Adrenal gland (tissue), 12 donors: ENCODE measurements around the gene KHDC4. TPM values are rescaled to one million over a fixed set of nuclear protein-coding genes. Genes with fewer than 3 reads are reported as not detected.
"Not testable (repeated sequence)": the region's sequence is repeated elsewhere in the genome, so short reads cannot be mapped to it uniquely, and the experiment has no call there.

Source experiments
- DNase-seq, 7 donors: peaks; one replicate each; pipeline ENCODE4 v3.0.0-alpha.2; 2019 to 2020
- H3K27ac ChIP-seq, 5 donors: fragments of 200-600 bp; sonication (generic) in 4 of 5; 1 replicate in 3 of 5; 2 replicates in 2 of 5; pipeline versions ENCODE4 v1.5.1 to v1.8.0; 2016 to 2020; ENCODE audit warnings: mild to moderate bottlenecking in 1 of 5
- H3K27me3 ChIP-seq: fragments of 200-600 bp; 2 replicates; pipeline ENCODE4 v1.8.0; 2021
- H3K36me3 ChIP-seq, 2 donors: fragments of 200-600 bp; replicated peaks in 1 of 2; 1 replicate in 1 of 2; 2 replicates in 1 of 2; pipeline versions ENCODE4 v1.5.1 to v1.8.0; 2018 to 2022
- H3K4me1 ChIP-seq, 2 donors: fragments of 200-600 bp; replicated peaks in 1 of 2; 1 replicate in 1 of 2; 2 replicates in 1 of 2; pipeline versions ENCODE4 v1.5.1 to v1.8.0; 2018 to 2021
- H3K4me3 ChIP-seq, 4 donors: fragments of 200-600 bp; sonication (generic) in 3 of 4; one replicate each; pipeline ENCODE4 v1.5.1; 2016 to 2018
- H3K9me3 ChIP-seq, 3 donors: fragments of 200-600 bp; sonication (generic) in 1 of 3; replicated peaks in 1 of 3; 1 replicate in 2 of 3; 2 replicates in 1 of 3; pipeline versions ENCODE4 v1.5.1 to v1.8.0; 2016 to 2021
- CTCF ChIP-seq, 6 experiments: fragments of 450-650 bp in 4 of 6; fragments of 200-600 bp in 2 of 6; sonication (generic) in 1 of 6; IDR thresholded peaks; 1 replicate in 5 of 6; 2 replicates in 1 of 6; pipeline versions ENCODE4 v1.5.1 to v1.8.0; 2016 to 2021; ENCODE audit warnings: antibody characterized with exemption in 6 of 6, mild to moderate bottlenecking in 2 of 6, moderate library complexity in 1 of 6
- POLR2A ChIP-seq, 2 donors: fragments of 450-650 bp; IDR thresholded peaks; one replicate each; pipeline ENCODE4 v1.6.1; 2017; ENCODE audit warnings: antibody characterized with exemption in 2 of 2, mild to moderate bottlenecking in 2 of 2, moderate library complexity in 1 of 2
- WGBS, 4 donors: extraction: QIAGEN DNeasy Blood & Tissue Kit in 2 of 4; methylation state at CpG; one replicate each; pipeline versions ENCODE4 v1.1.5 to v1.1.7; 2013 to 2017; 5-methylcytosine and 5-hydroxymethylcytosine counted together
- intact Hi-C, 2 donors: fragments of 100-400 bp; cut with DNase I; formaldehyde crosslinking; loops; one replicate each; pipeline versions ENCODE4 v1.14.1 to v1.15.0; 2022 to 2023
- polyA plus RNA-seq, 3 donors: library from polyadenylated mRNA; stranded (reverse); fragments of 200-250 nt in 2 of 3; fragments of 350-450 nt in 1 of 3; fragmentation: Illumina TruSeq in 1 of 3; extraction: RNeasy Lipid Tissue Mini Kit (QIAGEN cat#74804) in 1 of 3; gene quantifications; one replicate each; pipeline ENCODE4 v1.2.3, GENCODE V29; 2013 to 2014
- total RNA-seq, 9 donors: library from RNA; depleted of rRNA in 4 of 9; stranded (reverse); fragments of >200 nt in 4 of 9; fragments of 120-200 nt in 1 of 9; fragmentation: NEBNext Ultra II Directional in 1 of 9; extraction: Animal tissue kit (Norgen Biotek cat#: 25700) in 1 of 9; gene quantifications; one replicate each; pipeline versions ENCODE4 v1.1.0 to v1.2.4, GENCODE V29; 2013 to 2023
- donor health status: healthy with polysubstance abuse.
- donor health status: Bipolar disorder and iron deficiency.
- donor health status: DM: yes; HTN: yes; CAD: no.
- donor health status: DM: no; HTN: no; CAD: no.
- donor health status: DM: no; HTN: no; CAD: no.
- donor health status: DM: yes; HTN: yes; CAD: no.

The KHDC4 gene
- total and polyA plus RNA-seq, 12 donors, result 16.8 to 52.9 (median 38.3) TPM

- Histone ChIP-seq H3K4me1 (peaks cover 4 to 14% of the 10 kb centered on the region in 2 donors), H3K27me3 (no peaks in the 10 kb centered on the region), H3K36me3 (peaks cover 0 to 81% of the 10 kb centered on the region in 2 donors), H3K27ac (no peak overlapping the region), H3K9me3 (no peaks in the 10 kb centered on the region), H3K4me3 (no peak overlapping the region)
- intact Hi-C loops, result no loop called here
- DNase-seq, result no peak
- 89 to 98% (median 95%) methylated on average over 2 of the region's 2 CpGs for WGBS, 4 donors
- TF ChIP-seq CTCF (IDR thresholded peaks at IDR 0.05) (no peak), POLR2A (IDR thresholded peaks at IDR 0.05) (no peak)
Observed at GRCh38 chr1:155899683-155900082, 34.5 kb downstream of the KHDC4 start.

- H3K36me3 ChIP-seq, result peaks cover 0 to 73% of the 10 kb centered on the region in 2 donors
- intact Hi-C loops, result no loop called here
- TF ChIP-seq CTCF (IDR thresholded peaks at IDR 0.05) (no peak), POLR2A (IDR thresholded peaks at IDR 0.05) (no peak)
Observed at GRCh38 chr1:155898888-155899287, 35.3 kb downstream of the KHDC4 start.

GRCh38 chr1:155897746-155898145, 36.5 kb downstream of the KHDC4 start:
- no peak overlapping the region for H3K4me3 ChIP-seq
- intact Hi-C loops, result no loop called here
- no peaks in the 10 kb centered on the region for H3K9me3 ChIP-seq
- H3K4me1 ChIP-seq, result peaks cover 10 to 26% of the 10 kb centered on the region in 2 donors
- WGBS, 4 donors, result 86 to 100% (median 96%) methylated on average over 1 of the region's 1 CpG
- no peak overlapping the region for H3K27ac ChIP-seq
- peaks cover 0 to 62% of the 10 kb centered on the region in 2 donors for H3K36me3 ChIP-seq
- no peaks in the 10 kb centered on the region for H3K27me3 ChIP-seq
- DNase-seq, result no peak
- no peak for TF ChIP-seq CTCF (IDR thresholded peaks at IDR 0.05)

More at GRCh38 chr1:155898888-155899287, 35.3 kb downstream of the KHDC4 start:
- Histone ChIP-seq H3K27ac (no peak overlapping the region), H3K27me3 (no peaks in the 10 kb centered on the region), H3K9me3 (no peaks in the 10 kb centered on the region), H3K4me3 (no peak overlapping the region), H3K4me1 (peaks cover 7 to 18% of the 10 kb centered on the region in 2 donors)
- 66 to 76% (median 73%) methylated on average over 2 of the region's 2 CpGs for WGBS, 4 donors
- DNase-seq, result no peak

- peaks cover 0 to 49% of the 10 kb centered on the region in 2 donors for H3K36me3 ChIP-seq
- H3K9me3 ChIP-seq, H3K4me3 ChIP-seq, H3K27me3 ChIP-seq, intact Hi-C loops: not testable (repeated sequence)
- DNase-seq, result peak in 5 of 7 donors; percentile 52 to 72 (median 59)
- H3K27ac ChIP-seq, result peak overlapping the region in 1 of 5 donors; percentile 47
- WGBS, 4 donors, result 51 to 67% (median 62%) methylated on average over 8 of the region's 8 CpGs
- peaks cover 10 to 26% of the 10 kb centered on the region in 2 donors for H3K4me1 ChIP-seq
Observed at GRCh38 chr1:155896476-155896875, 37.7 kb downstream of the KHDC4 start.

- DNase-seq, intact Hi-C loops, H3K27me3 ChIP-seq, H3K27ac ChIP-seq, H3K4me3 ChIP-seq, H3K9me3 ChIP-seq: not testable (repeated sequence)
- WGBS, 4 donors, result 93 to 97% (median 96%) methylated on average over 6 of the region's 6 CpGs
- peaks cover 9 to 24% of the 10 kb centered on the region in 2 donors for H3K4me1 ChIP-seq
- H3K36me3 ChIP-seq, result peaks cover 0 to 41% of the 10 kb centered on the region in 2 donors
Observed at GRCh38 chr1:155895617-155896016, 38.6 kb downstream of the KHDC4 start.
